HK-2 (cell line): ENCODE results near the gene HDAC1.
"Not testable (repeated sequence)": the region's sequence is repeated elsewhere in the genome, so short reads cannot be mapped to it uniquely, and the experiment has no call there.

ENCODE experiments used
- DNase-seq: peaks from one replicate; pipeline ENCODE4 v3.0.0-alpha.2; 2018; ENCODE audit not compliant: unreplicated experiment

The HDAC1 gene

GRCh38 chr1:32349211-32349708 lies 57.4 kb downstream of the HDAC1 start:
- peak; percentile 38 for DNase-seq

DNA sequence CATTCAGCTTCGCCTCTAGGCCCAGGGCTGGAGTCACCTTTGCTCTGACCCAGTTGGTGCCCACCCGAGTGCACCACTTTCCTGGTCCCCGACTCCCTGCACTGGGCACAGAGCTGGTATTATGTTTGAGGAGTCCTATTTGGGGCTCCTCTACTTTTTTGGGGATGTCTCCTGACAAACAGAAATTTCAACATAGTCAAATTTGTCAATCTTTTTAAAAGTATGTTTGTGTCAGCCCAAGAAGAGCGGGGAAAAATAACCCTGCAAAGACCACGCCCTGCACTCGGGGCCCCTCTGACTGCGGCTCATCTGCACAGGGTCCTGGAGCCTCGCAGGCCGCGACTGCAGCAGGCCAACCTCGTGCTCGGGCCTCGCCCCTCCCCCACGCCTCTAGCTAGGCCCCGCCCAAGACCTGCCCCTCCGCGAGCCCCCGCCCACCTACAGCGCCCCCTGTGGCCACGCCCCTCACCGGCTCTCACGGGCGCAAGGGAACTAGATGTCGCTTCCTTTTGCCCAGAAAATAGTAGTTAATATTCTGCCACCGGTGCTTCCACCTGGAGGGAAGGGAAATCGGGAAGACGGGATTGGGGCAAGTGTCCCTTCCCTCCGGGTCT lies 59.0 kb downstream of the HDAC1 start:
- DNase-seq = peak; percentile 86

- DNase-seq = peak; percentile 93
Observed at GRCh38 chr1:32351399-32352238, 59.7 kb downstream of the HDAC1 start.

DNA sequence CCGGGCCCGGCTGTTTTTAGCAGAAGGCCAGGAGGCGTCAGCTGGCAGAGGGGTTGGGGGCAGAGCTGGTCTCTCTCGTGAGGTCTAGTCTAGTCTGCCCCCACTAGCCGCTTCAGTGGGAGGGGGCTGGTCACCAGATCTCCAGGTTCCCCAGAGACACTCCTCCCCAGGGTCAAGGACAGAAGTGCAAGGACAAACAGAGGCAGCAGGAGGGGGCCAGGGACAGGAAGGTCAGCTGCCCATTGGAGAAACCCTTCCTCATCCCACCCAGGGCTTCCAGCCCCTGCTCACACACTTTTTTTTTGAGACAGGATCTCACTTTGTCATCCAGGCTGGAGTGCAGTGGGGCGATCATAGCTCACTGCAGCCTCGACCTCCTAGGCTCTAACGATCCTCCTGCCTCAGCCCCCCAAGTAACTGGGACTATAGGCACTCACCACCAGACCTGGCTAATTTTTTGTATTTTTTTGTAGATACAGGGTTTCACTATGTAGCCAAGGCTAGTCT lies 60.4 kb downstream of the HDAC1 start:
- DNase-seq = no peak

DNA sequence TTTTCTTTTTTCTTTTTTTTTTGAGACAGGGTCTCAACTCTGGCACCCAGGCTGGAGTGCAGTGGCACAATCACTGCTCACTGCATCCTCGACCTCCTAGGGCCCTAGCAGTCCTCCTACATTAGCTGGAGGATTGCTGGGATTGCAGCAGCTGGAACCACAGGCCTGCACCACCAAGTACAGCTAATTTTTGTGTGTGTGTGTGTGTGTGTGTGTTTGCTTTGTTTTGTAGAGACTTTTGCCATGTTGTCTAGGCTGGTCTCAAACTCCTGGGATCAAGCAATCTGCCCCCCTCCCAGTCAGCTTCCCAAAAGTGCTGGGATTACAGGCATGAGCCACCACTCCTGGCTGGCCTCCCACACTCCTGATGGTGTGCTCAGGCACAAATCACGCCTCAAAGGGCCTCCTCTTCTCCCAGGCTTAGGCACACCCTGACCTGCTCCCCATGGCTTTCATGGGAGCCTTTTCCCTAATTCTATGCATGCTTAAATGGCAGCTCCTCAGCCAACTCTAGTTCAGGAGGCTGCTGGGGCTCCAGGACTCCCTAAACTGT lies 61.0 kb downstream of the HDAC1 start:
- DNase-seq = no peak

- DNase-seq = no peak
Observed at GRCh38 chr1:32353431-32353830, 61.5 kb downstream of the HDAC1 start.

GRCh38 chr1:32353886-32354570 lies 62.1 kb downstream of the HDAC1 start:
- no peak for DNase-seq

DNA sequence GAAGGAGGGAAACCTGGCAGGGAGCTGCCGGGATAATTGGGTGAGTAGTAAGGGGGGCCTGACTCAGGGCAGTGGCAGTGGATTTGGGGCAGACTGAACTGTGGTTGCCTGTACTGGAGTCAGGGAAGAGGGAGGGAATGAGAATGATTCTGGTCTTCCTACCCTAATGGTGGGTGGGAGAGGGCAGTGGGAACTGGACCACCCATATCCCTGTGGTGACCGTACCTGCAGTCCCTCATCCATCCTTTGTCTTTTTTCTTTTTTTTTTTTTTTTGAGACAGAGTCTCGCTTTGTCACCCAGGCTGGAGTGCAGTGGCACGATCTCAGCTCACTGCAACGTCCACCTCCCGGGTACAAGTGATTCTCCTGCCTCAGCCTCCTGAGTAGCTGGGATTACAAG lies 63.9 kb downstream of the HDAC1 start:
- not testable (repeated sequence) for DNase-seq

- DNase-seq = no peak
Observed at GRCh38 chr1:32356478-32356877, 64.6 kb downstream of the HDAC1 start.

DNA sequence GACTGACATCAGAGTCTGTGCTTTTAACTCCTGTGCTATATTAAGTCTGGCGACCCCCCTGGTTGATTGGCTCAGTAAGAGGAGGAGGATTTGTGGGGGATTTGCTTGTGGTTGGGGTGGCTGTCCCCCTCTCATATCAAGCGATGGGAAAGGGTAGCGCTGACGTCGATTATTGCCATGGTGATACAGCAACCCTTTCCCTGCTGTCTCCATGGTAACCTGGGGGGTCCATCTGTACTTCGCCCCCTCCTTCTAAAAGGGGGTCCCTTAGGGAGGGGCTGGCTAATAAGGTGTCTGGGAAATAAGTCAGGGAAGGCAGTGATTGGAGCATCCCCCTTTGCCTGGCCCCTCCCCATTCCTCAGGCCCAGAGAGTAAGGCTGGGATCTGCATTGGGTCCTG lies 65.7 kb downstream of the HDAC1 start:
- DNase-seq = no peak

- DNase-seq = no peak
Observed at GRCh38 chr1:32358435-32358834, 66.6 kb downstream of the HDAC1 start.

GRCh38 chr1:32361308-32361673 lies 69.4 kb downstream of the HDAC1 start:
- no peak for DNase-seq

- peak; percentile 59 for DNase-seq
Observed at GRCh38 chr1:32361674-32362473, 70.0 kb downstream of the HDAC1 start.

DNA sequence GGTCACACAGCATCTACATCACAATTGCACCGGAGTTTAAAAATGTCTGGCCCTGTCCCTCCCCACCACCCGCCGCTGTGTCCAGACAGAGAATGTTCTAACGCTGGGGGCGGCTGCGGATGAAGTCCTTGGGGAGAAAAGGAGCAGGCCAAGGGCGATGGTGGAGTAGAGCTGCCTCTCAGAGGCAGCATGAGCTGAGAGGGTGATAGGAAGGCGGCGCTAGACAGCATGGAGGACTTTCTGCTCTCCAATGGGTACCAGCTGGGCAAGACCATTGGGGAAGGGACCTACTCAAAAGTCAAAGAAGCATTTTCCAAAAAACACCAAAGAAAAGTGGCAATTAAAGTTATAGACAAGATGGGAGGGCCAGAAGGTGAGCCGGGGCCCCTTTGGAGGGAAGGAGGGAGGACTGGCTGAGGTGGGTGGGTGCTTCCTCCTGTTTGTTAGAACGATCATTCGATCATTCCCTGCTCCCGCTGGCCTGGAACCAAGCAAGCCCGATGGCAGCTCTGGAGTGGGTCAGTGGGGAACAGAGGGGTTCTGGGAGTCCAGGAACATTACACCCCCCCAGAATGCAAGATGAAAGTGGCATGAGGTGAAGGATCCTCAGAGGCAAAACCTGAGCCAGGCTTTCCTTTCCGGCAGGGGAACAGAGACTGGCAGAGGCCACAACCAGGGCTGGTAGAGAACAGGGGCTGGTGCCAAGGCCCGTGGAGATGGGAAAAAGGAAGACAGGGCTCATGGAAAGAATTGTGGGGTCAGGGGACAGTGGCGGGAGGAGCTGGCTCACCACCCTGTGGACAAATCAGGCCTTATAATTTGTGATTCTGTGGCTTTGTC lies 70.8 kb downstream of the HDAC1 start, which contains the start of the genes FAM229A and TSSK3:
Gene FAM229A (minus strand): TSS at position 12 of the 840 bp plus-strand sequence. CDS start 394 bp downstream, outside the sequence.
Gene TSSK3 (plus strand): TSS at position 66 of the 840 bp plus-strand sequence. CDS start 163 bp downstream, at position 229.
- DNase-seq = no peak

DNA sequence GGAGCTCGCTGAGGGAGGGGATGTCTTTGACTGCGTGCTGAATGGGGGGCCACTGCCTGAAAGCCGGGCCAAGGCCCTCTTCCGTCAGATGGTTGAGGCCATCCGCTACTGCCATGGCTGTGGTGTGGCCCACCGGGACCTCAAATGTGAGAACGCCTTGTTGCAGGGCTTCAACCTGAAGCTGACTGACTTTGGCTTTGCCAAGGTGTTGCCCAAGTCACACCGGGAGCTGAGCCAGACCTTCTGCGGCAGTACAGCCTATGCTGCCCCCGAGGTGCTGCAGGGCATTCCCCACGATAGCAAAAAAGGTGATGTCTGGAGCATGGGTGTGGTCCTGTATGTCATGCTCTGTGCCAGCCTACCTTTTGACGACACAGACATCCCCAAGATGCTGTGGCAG lies 71.8 kb downstream of the HDAC1 start:
- no peak for DNase-seq

DNA sequence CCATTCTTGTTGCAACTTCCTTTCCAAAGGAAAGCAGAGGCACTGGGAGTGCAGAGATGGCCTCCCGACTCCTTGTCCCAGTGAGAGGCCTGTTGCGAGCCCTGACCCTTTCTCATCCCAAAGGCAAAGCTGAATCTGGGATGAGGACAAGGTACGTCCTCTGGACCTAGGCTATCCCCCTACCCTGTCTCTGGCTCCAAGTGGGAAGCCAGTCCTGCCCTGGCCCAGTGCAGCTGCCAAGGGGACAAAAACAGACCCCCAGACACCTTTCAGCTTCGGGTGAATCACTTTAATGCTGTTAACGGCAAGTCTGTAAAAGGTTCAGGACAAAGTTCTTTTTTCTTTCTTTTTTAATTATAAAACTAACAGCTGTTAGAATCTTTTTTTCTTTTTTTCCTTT lies 73.0 kb downstream of the HDAC1 start:
- DNase-seq = no peak

DNA sequence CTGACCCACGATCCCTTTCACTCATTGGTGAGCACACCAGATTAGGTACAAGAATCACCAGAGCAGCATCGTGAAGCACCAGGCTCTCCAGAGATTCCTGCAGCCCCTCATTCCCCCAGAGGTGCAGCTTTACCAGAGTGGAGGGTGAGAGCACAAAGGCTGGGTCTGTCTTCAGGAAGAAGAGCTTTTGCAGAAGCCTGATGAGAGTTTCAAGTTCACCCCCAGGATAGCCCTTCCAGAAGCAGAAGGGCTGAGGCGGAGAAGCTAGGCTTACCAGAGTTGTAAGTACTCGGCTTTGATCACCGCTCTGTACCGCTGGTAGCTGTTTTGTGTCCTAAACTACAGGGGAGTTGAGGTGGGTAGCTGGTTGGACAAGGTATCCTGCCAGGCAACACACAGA lies 73.6 kb downstream of the HDAC1 start:
- DNase-seq = no peak

DNA sequence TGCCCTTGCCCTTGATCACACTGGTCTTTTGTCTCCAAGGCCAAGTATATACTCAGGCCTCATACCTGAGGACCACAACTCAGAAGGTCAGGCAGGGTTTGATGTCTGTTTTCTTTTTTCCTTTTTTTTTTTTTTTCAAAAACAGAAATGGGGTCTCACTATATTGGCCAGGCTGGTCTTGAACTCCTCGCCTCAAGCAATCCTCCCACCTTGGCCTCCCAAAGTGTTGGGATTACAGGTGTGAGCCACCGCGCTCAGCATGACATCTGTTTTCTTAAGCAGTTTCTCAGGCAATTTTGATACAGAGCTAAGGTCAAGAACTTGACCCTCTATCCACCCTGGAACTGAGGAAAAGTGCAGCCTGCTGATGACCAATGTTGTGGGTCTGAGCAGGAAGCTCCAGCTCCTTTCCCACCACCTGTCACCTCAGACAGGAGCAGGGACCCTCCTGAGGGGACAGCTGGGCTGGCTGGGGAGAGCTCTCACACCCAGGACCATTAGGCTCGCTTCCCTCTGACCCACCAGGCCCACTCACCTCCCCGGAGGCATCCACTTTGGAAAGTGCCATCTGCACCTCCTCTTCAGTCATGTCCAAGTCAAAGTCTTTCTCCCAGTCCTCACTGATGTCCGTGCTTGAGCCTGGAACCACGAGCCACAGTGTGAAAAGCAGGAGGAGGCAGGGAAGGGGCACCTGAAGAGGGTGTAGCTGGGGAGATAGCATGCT lies 76.2 kb downstream of the HDAC1 start:
- DNase-seq = no peak

DNA sequence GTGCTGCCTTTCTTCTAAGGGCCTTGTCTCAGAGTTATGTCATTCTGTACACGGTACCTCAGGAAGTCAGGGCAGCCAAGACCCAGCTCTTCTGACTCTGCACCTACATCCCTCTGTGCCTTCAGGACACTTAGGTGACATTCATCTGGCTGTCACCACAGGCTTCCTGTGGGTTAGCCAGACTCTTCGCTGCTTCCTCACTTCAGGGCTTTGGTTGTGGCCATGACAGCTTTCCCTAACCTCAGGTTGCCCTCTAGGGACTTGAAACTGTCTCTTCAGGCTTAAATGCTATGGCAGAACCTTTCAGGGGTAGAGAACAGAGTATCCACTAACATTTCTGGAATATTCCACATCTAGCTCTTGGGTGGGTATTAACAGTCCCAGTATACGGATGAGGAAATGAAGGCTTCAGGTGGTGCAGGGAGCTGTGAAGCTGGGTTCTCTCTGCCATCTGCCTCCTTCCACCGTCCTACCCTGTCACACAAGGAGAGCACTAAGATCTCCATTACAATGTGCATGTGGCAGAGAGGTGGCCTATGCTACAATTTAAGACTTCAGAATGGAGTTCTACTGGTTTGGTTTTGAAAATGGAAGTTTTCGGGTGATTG lies 80.4 kb downstream of the HDAC1 start:
- DNase-seq = no peak
